SH-SY5Y (cell line): ENCODE results near the gene SNTB2.

Experiments used
- GATA2 ChIP-seq: IDR thresholded peaks from 2 replicates; pipeline ENCODE4 v1.6.1; 2011; ENCODE audit warnings: mild to moderate bottlenecking, low read depth, low read length
- GATA3 ChIP-seq: IDR thresholded peaks from 2 replicates; pipeline ENCODE4 v1.6.1; 2011; ENCODE audit warnings: low read depth, mild to moderate bottlenecking, low read length, moderate library complexity

GRCh38 chr16:69302301-69302700 lies 115.3 kb downstream of the SNTB2 start:
- TF ChIP-seq GATA2 (no peak), GATA3 (no peak)
